ENCODE data around the gene MAP4K3.
A peak's percentile ranks its signal among the peaks of the same experiment; 100 is the strongest.

Gene MAP4K3

GRCh38 chr2:39433586-39434195 lies 3.4 kb downstream of the MAP4K3 start:
- peak; percentile 73 to 85 for DNase-seq
- TF ChIP-seq GATA1 (IDR thresholded peaks at IDR 0.05; ENCODE audit: low read depth, low read length), result no peak

GRCh38 chr2:39432701-39433100 lies 4.4 kb downstream of the MAP4K3 start:
- DNase-seq, result no peak
- TF ChIP-seq POLR2A (IDR thresholded peaks at IDR 0.05; ENCODE audit: low read length) (no peak), GATA1 (IDR thresholded peaks at IDR 0.05; ENCODE audit: low read depth, low read length) (no peak)

GRCh38 chr2:39431592-39432316 lies 5.3 kb downstream of the MAP4K3 start:
- DNase-seq, result peak in 1 of 2 experiments; percentile 10
- no peak for TF ChIP-seq GATA1 (IDR thresholded peaks at IDR 0.05; ENCODE audit: low read depth, low read length)
- TF ChIP-seq POLR2A (IDR thresholded peaks at IDR 0.05; ENCODE audit: low read length), result no peak

DNA sequence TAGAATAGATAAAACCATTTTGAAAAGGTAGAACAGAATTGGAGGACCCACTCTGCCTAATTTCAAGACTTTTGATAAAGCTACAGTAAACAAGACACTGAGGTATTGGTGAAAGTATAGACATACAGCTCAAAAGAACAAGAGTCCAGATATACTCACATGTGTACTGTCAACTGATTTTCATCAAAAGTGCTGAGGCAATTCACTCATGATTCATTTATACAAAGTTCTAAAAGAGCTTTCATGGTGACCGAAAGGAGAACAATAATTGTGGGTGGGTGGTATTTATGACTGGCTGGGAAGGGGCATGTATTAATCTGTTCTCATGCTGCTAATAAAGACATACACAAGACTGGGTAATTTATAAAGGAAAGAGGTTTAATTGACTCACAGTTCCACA lies 7.3 kb downstream of the MAP4K3 start:
- DNase-seq, result no peak
- TF ChIP-seq GATA1 (IDR thresholded peaks at IDR 0.05; ENCODE audit: low read depth, low read length) (no peak), POLR2A (IDR thresholded peaks at IDR 0.05; ENCODE audit: low read length) (no peak)

GRCh38 chr2:39424951-39425350 lies 12.1 kb downstream of the MAP4K3 start:
- TF ChIP-seq POLR2A (IDR thresholded peaks at IDR 0.05; ENCODE audit: low read length), result no peak
- TF ChIP-seq GATA1 (IDR thresholded peaks at IDR 0.05; ENCODE audit: low read depth, low read length), result no peak
- peak in 1 of 2 experiments; percentile 33 for DNase-seq

DNA sequence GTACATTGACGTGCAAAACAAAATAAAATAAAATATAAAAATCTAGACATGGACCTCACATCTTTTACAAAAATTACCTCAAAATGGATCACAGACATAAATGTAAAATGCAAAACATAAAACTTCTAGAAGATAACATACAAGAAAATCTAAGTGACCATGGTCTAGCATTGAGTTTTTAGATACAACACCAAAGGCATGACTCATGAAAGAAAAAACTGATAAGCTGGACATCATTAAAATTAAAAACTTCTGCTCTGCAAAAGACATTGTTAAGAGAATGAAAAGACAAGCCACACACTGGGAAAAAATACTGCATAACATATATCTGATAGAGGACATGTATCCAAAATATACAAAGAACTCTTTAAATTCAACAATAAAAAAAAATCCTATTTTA lies 14.4 kb downstream of the MAP4K3 start:
- no peak for DNase-seq
- TF ChIP-seq POLR2A (IDR thresholded peaks at IDR 0.05; ENCODE audit: low read length) (no peak), GATA1 (IDR thresholded peaks at IDR 0.05; ENCODE audit: low read depth, low read length) (no peak)

DNA sequence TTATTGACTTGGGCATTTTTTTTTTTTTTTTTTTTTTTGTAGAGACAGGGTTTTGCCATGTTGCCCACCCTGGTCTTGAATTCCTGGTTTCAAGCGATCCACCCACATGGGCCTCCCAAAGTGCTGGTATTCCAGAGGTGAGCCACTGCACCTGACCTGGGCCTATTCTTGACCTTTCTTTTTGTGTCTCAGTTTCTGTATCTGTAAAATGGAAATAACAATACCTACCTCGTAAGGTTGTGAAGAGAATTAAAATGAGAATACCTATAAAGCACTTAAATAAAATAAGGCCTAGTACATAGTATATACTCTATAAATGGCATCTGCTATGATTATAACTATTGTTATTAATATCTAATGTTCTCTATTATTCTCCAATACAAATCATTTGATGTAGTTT lies 15.7 kb downstream of the MAP4K3 start:
- TF ChIP-seq GATA1 (IDR thresholded peaks at IDR 0.05; ENCODE audit: low read depth, low read length) (no peak), POLR2A (IDR thresholded peaks at IDR 0.05; ENCODE audit: low read length) (no peak)
- no peak for DNase-seq

DNA sequence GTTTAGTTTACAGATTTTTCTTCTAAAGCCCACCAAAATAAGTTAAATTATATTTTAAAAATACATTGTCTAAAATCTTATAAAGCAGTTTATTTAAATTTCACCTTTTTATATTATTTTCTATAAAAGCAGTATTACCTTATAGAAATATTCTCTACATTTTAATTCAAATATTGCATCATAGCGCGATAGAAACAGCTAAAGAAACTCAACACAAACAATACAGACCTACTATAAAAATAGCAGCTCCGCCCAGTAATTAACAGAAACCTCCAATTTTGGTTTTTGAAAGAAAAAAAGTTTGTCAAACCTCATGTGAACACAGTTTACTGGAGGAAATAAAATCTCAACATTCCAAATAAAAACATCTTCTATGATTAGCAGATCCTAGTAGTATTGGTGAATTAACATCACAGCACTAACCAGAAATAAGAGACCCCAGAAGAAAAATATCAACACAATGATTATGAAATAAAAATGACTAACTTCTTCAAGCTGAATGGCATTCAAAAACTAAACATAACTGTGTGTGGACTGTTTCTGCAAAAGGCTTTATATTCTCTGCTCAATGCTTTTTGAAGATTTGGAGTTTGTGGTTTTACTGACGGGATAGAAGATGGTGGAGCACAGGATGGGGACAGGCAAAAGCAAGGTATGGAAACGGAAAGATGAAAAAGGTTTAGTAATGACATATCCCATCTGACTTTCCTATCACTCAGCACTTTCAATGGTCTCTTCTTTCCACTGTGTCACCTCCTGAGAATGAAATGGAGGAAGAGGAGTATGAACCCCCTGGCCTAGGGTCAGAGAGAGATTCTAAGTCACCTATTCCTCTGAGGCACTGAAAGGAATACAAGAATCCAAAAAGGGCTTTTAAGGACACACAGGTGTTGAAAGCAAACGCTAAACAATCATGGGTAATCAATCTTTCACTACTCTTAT lies 17.5 kb downstream of the MAP4K3 start:
- TF ChIP-seq GATA1 (IDR thresholded peaks at IDR 0.05; ENCODE audit: low read depth, low read length) (no peak), POLR2A (IDR thresholded peaks at IDR 0.05; ENCODE audit: low read length) (no peak)
- no peak for DNase-seq

GRCh38 chr2:39418491-39418890 lies 18.6 kb downstream of the MAP4K3 start:
- no peak for DNase-seq
- TF ChIP-seq POLR2A (IDR thresholded peaks at IDR 0.05; ENCODE audit: low read length), result no peak

DNA sequence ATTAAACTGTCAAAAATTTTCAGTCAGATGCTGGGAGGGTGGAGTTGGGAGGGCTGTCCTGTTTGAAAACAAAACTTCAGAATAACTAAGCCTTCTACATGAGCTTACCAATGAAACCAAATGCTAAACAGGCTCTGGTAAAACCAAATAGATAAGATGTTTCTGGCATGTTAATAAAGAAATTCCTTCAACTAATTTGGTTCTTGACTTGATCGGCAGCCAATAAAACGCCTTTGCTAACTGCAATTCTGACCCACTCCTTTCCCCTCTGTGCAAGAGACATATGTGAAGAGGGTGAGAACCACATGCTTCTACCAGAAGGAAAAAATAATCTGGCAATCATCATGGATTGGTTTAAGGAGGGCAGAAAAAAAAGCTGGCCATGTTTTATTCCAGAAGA lies 20.9 kb downstream of the MAP4K3 start:
- no peak for DNase-seq
- TF ChIP-seq POLR2A (IDR thresholded peaks at IDR 0.05; ENCODE audit: low read length) (no peak), GATA1 (IDR thresholded peaks at IDR 0.05; ENCODE audit: low read depth, low read length) (no peak)

- DNase-seq, result no peak
- TF ChIP-seq POLR2A (IDR thresholded peaks at IDR 0.05; ENCODE audit: low read length) (no peak), GATA1 (IDR thresholded peaks at IDR 0.05; ENCODE audit: low read depth, low read length) (no peak)
These were observed 23.9 kb downstream of the MAP4K3 start for GRCh38 chr2:39413063-39413737.

- TF ChIP-seq GATA1 (IDR thresholded peaks at IDR 0.05; ENCODE audit: low read depth, low read length), result no peak
- TF ChIP-seq POLR2A (IDR thresholded peaks at IDR 0.05; ENCODE audit: low read length), result no peak
- peak in 1 of 2 experiments; percentile 14 for DNase-seq
These were observed 25.7 kb downstream of the MAP4K3 start for GRCh38 chr2:39411181-39411944.

Measured in erythroblast (primary cell).